HUDEP-2 (cell line): ENCODE results near the gene PRPF8.

Experiments used
- DNase-seq, 76 experiments: peaks; one replicate each; lab custom pipeline; 2025; ENCODE audit not compliant: unreplicated experiment in 76 of 76; lab: John Stamatoyannopoulos, UW

PRPF8 gene

DNA sequence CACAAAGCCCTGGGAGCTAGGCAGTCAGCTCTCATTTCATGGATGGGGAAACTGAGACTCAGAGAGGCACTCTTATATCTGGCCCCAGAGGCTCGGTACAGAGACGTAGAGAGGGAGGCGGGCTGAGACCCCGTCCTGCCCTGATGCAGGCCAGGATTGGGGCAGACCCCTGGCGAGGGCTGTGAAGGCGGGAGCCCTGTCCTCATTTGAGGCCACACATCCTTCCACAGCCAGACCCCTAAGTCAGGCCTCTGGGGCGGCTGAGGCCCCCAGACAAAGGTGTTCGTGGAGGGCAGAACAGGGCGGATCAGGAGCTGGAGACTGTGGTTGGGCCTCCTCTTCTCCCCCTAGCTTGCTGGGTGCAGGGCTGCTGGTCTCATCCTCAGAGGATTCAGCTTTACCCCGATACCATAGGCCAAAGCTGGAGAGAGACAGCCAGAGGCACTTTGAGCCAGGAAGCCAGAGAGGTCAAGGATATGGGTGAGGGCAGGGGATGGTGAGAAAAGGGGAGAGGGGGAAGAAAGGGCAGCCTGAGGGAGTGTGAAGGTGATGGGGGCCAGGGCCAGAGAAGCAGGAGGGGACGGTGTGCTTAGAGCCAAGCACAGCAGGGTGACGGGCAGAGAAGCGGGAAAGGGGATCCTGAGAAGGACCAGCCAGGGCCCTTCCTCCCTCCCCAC, 38.3 kb downstream of the PRPF8 start:
- no peak for DNase-seq

GRCh38 chr17:1645207-1646171, 39.2 kb downstream of the PRPF8 start, which contains the start of gene SCARF1:
TSS of gene SCARF1 (minus strand) at chr17:1645732. CDS start at chr17:1645697, 35 bp downstream.
- DNase-seq = no peak

- no peak for DNase-seq
Measured at GRCh38 chr17:1644493-1645206, 40.0 kb downstream of the PRPF8 start.

- DNase-seq = no peak
Measured at GRCh38 chr17:1643999-1644492, 40.6 kb downstream of the PRPF8 start.

GRCh38 chr17:1643293-1643998, 41.2 kb downstream of the PRPF8 start:
- DNase-seq = no peak

GRCh38 chr17:1641065-1641403, 43.6 kb downstream of the PRPF8 start:
- DNase-seq = no peak

DNA sequence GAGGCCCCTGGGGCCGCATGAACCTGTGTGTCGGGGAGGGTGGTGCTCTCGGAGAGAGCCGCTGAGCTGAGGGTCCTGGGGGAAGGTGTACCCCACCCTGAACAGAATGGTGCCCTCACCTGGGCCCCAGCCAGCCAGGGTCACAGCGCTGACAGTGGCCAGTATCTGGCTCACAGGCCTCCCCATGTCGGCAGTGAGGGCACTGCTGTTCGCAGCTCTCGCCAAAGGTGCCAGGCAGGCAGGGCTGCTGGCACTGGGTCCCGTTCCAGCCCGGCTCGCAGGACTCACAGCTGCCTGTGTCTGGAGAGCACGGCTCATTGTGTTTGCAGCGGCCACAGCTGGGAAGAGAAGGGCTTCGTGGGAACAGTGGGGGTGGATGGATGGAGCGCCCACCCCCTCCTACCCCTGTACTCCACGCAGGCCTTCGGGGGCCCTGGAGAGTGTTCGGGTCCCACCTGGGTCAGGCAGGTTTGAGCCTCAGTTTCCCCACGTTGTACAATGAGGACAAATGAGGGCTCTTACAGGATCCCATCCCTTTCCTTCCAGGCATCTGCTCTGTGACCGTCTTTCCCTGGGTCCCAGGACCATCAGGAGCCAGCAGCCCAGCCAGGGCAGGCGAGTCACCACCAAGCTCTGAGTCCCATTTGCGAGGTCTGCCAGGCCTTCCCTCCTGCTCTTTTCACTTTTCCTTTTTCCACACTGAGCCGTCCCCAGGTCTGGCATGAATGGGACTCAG, 44.2 kb downstream of the PRPF8 start:
- DNase-seq = no peak

GRCh38 chr17:1639549-1640180, 45.0 kb downstream of the PRPF8 start:
- no peak for DNase-seq

- DNase-seq = no peak
Measured at GRCh38 chr17:1638624-1639300, 45.9 kb downstream of the PRPF8 start.

- no peak for DNase-seq
Measured at GRCh38 chr17:1638171-1638590, 46.5 kb downstream of the PRPF8 start.

DNA sequence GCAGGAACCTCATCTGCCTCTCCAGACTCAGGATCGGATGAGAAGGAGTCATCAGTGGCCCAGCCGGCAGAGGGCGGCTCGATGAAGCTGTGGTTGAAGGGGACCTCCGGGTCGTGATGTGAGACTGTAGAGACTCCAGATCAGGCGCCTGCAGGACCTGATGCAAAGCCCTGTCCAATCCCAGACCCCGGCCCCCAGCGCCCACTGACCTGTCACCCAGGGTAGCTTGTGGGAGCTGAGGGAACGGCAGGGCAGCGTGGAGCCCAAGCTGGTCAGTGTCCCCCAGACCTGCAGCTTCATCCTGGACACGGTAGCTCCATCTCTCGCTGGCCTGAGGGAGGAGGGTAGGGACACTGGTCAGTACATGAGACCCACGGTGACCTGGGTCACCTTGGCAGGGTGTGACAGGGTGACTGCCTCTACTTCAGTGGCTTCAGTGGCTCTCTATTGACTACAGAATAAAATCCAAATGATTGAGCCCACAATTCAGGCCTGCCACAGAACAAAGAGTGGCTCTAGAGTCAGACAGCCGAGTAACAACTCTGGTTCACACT, 47.9 kb downstream of the PRPF8 start:
- DNase-seq = no peak

GRCh38 chr17:1635675-1636465, 48.8 kb downstream of the PRPF8 start:
- peak in 16 of 76 experiments; percentile 10 to 49 (median 24) for DNase-seq

DNA sequence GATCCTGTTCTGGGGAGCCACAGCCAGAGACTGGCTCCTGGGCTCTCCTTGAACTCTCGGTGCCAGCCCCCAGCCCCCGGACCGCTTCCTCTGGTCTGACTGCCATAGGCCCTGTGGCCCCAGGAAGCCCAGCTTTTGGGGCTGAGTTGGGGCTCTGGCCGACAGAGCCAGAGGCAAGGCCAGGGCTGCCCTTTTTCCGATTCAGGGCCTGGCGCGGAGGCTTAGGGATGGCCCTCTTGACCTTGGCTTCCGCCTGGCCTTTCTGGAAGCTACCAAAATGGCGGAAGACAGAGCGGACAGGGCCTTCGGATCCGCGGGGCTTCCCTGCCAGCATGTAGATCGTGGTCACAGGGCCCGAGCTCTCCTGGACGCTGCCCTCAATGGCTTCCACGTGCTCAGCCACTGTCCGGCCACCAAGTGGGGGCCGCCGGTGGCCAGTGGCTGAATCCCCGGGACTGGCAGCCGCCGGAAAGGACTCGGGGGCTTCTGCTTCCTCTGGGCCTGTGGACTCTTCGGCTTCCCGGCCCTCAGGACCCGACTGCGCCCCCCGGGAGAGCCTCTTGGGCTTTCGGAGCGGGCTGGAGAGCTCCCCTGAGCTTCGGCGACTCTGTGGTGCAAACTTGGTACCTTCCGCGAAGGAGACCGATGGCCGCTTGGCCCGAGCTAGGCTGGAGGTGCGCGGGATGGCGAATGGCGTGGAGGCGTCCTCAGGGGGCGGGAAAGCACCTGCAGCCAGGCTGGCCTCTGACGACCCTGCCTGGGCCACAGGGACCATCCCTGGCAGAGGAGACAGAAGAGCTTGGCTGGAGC, 49.6 kb downstream of the PRPF8 start:
- no peak for DNase-seq

DNA sequence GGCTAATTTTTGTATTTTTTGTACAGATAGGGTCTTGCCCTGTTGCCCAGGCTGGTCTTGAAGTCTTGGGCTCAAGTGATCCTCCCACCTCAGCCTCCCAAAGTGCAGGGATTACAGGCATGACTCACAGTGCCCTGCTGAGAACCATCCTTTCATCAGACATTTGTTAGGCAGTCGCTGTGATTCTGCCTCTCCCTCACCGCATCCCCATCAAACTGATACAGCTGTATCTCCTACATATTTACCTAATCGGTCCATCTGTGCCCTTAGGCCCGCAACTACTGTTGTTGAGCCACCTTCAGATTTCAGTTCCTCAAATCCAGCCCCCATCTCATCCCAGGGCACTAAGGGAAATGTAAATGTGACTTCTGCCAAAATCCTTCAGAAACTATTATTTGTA, 54.0 kb downstream of the PRPF8 start:
- peak in 1 of 76 experiments; percentile 7 for DNase-seq

DNA sequence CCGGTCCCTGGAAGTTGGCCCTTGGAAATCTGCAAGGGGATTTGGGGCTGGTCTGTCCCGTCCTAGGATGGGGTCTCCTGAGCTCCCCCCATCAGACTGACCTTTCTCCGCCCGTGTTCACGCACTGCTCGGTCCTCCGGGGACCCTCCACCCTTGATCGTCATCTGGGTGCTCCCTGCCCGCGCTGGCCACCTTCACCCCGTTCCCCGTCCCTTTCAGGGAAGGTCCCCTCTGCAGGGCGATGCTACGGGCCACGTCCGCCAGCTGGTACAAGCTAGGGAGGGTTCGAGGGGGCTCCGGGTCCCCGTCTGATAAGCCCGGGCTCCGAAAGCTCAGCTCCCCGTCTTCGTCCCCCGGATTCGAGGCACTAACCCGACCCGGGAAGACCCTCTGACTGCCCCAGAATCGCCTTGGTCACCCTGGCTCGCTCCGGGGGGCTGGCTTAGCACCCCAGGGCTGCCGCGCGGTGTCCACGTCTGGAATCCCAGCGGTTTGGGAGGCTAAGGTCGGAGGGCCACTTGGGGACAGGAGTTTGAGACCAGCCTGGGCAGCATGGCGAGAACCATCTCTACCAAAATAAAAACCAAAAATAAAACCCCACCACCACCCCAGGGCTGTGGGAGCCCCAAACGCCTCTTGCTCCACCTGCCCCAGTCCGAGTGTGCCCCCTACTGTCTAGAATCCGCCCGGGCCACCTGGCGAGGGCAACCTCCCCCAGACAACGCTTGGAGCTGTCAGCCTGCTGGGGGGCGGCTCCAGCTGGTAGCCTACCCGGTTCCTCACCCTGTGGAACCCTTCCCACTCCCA, 55.0 kb downstream of the PRPF8 start:
- DNase-seq = peak in 62 of 76 experiments; percentile 15 to 75 (median 58)
